HG03565 (cell line): ENCODE data around the gene SPDYE16.
A peak's percentile ranks its signal among the peaks of the same experiment; 100 is the strongest.
"Not testable (repeated sequence)": the region's sequence is repeated elsewhere in the genome, so short reads cannot be mapped to it uniquely, and the experiment has no call there.

Experiments used
- ATAC-seq: cut with Tn5 transposase; IDR thresholded peaks from one replicate; pipeline ENCODE4 v1.9.1; 2021; ENCODE audit warnings: mild to moderate bottlenecking, moderate library complexity; ENCODE audit not compliant: unreplicated experiment

The SPDYE16 gene

GRCh38 chr7:76505168-76506080 lies 37.7 kb downstream of the SPDYE16 start:
- ATAC-seq, result no peak

DNA sequence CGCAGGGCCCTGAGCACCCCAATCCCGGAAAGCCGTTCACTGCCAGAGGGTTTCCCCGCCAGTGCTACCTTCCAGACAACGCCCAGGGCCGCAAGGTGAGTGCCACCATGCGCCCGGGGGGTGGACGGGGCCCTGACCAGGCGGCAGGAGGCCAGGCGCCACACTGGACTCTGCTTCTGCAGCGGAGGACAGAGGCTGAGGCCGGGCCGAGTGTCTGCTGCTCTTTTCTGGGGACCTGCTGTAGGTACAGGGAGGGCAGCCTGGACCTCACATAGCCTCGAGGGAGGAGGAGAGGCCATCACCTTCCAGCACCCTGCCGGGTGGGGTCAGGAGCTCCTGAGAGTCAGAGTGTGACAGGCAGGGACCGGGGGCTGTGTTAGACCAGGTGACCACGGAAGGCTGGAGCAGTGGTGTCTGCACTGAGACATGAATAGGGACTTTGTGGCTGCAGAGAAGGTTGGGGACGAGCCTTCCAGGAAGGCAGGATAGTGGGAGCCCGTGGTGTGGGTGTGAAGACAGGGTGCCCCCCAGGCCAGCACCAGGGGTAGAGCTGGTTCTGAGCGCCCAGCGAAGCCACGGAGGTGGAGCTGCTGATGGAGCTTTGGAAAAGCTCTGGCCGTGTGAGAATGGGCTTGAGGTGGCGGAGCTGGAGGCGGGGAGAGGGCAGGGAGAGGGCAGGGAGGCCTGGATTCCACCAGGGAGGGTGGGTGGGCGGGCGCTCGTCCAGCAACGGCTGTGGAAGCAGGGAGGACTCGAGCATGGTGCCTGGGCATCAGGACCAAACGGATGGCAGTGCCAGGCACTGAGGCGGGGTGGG lies 38.5 kb downstream of the SPDYE16 start:
- not testable (repeated sequence) for ATAC-seq

DNA sequence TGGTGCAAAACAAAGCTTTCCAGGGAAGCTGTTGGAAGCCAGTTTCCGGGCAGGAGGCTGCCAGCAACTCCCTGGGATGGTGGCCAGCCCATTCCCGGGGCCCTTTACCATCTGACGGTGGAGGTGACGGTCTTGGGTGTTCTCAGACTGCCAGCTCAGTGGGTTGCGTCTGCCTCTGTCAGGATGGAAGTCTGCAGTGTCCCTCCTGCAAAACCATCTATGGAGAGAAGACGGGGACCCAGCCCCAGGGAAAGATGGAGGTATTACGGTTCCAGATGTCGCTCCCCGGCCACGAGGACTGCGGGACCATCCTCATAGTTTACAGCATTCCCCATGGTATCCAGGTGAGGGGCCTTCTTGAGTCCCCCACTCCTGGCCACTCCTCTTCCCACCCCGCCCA lies 39.9 kb downstream of the SPDYE16 start:
- not testable (repeated sequence) for ATAC-seq

DNA sequence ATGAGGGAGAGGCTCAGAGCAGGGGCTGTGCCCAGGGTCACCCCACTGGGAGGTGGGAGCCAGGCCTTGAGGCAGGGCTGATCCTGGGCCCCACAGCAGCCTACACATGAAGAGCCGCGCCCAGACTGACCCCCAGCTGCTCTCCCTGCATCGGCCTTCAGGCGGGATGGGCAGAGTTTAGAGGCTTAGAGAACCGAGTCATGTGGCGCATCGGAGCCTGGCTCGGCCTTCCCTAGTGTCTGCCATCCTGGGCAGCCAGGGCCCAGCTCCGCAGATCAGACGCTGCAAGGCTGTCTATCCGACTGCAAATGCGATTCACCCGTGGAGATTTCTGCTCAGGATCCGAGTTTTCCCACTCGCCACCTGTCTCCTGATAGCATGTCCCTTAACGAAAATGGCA lies 40.3 kb downstream of the SPDYE16 start:
- ATAC-seq, result not testable (repeated sequence)

DNA sequence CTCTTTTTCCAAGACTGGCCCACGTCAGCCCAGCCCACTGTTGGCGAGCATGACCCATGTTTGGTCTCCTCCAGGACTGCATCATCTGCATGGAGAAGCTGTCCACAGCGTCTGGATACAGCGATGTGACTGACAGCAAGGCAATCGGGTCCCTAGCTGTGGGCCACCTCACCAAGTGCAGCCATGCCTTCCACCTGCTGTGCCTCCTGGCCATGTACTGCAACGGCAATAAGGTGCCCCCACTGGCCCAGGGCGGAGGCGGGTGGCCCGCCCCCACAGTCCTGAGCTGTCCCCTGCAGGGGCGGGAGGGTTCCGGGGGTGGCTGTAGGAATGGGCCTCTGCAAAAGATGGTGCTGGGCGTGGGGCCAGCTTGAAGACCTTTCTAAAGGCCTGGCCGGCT lies 40.9 kb downstream of the SPDYE16 start:
- ATAC-seq, result not testable (repeated sequence)

DNA sequence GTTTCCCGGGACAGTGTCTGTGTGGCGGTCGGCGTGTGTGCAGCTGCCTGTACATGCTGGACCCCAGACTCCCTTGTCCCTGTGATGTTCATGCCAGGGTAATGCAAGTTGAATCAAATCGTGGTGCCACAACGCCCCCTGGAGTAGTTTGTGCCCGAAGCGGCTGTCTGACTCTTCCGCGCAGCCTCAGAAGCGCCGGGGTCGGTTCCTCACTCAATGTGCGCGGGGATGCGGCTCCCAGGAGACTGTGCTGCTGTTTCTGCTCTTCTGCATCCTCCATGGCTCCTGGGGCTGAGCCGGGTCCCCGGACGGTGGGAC lies 43.2 kb downstream of the SPDYE16 start:
- not testable (repeated sequence) for ATAC-seq

DNA sequence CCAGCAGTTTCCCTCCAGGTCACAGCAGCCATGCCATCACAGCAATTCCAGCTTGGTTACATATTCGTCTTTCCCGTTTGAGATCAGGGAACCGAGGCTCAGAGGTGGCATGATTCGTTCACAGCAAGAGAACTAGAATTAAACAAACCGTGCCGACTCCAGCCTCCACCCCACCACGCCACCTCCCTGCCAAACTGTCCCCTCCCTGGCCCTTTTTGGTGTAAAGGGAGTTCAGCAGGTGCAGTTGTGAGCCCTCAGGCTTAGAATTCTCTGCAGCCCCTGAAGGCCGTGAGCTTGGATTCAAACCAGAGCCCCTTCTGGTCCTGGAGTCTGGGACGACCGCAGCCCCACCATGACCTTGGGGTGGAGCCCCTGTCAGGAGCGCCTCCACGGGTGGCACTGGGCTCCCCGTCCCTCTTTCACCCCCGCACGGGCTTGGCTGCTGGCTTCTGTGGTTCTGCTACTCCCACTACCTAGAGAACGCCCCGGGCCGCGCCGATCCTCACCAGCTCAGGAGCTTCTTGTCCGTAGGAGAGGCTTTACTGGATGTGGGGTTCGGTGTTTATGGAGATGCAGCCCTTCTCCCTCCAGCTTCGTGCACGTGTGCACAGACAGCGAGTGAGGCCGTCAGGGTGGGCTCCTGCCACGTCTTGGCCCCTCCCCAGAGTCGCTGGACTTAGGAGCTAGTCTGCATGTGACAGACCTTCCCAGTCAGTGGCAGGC lies 43.7 kb downstream of the SPDYE16 start:
- ATAC-seq, result not testable (repeated sequence)

- not testable (repeated sequence) for ATAC-seq
Observed at GRCh38 chr7:76498583-76499200, 44.4 kb downstream of the SPDYE16 start.

- not testable (repeated sequence) for ATAC-seq
Observed at GRCh38 chr7:76497918-76498582, 45.0 kb downstream of the SPDYE16 start.

DNA sequence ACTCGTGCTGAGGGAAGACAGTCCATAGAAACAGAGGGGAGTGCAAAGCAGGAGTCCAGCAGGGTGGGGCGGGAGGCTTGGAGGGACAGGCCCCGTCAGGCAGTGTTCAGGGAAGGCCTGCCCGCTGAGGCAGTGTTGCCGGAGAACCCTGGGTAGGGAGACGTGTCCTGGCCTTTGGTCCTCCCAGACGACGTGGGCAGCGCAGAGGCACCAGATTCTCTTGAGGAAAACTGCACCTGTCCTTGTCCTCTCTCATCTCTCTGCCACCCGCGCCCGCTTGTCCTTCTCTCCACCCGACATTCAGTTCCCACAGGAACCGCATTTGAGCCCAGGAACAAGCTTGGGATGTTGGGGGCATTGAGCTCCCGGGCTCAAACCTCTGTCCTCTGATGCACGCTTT lies 47.4 kb downstream of the SPDYE16 start:
- ATAC-seq, result not testable (repeated sequence)

GRCh38 chr7:76492139-76492538 lies 51.0 kb downstream of the SPDYE16 start:
- ATAC-seq, result not testable (repeated sequence)

DNA sequence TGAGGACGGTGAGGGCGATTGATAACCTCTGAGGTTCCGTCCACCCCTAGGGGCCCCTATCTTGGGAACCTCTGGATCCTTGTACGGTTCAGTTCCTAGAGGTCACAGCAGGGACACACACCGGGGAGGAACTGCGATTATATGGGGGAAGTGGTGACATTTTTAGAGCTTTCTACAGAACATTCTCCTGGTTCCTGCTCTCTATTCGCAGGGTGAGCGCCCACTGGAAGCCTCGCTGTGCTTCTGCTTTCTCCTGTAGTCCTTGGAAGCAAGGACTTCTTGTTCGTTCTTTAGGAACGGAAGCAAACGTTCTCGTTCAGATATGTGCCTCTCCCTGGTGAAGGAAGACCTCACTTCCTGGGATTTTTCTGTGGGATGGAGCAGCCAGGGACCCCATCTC lies 55.1 kb downstream of the SPDYE16 start:
- ATAC-seq, result not testable (repeated sequence)

- peak; percentile 97 for ATAC-seq
Observed at GRCh38 chr7:76486618-76487017, 56.5 kb downstream of the SPDYE16 start.

DNA sequence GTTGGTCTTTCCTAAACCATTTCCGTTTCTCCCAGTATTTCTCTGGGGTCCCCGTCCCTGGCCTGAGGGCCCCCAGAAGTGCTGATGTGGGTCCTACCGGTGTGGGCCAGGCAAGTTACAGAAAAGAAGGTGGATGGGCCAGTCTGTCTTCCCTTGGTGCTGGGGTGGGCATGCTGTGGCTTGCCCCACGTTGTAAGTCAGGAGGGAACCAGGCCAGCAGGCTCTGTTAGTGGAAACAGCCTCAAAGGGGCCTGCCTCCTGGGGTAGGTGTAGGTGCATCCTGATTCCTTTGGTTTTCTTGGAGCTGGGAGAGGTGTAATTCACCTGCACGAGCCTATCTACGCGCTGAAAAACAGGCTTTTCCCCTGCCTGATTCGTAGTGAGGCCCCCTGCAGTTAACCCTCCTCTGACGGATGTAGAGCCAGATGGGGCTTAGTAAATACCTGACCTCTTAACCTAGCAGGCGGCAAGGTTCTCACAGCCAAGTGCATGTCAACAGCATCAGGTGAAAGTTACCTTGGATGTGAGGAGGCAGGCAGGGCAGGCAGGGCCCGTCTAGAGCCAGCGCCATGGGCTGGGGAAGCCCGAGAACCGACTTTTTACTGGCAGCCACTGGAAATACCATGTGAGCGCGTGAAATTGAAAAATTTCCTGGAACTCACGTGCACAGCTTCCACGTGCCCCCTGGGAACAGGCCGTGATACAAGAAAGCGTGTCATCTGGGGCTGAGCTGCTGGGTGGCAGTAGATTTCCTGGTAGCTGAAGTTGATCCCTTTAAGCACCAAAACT lies 57.1 kb downstream of the SPDYE16 start:
- ATAC-seq, result peak; percentile 1

DNA sequence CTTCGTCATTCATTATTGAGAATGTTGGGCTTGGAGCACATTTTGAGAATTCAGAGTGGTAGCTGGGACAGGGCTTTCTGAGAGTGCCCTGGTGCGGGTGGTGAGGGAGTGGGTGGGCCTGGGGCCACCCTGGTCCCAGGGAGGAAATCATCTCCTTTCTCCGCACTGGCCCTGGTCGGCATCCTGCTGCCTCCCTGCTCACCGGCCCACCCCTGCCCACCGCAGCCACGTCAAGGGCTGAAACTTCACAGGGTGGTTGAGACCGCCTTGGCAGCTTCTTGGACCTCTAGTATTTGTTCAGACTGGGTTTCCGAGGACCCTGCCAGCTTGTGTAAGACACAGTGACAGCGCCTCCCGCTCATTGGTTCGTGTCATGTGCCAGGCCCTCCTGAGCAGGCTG lies 58.6 kb downstream of the SPDYE16 start:
- not testable (repeated sequence) for ATAC-seq

DNA sequence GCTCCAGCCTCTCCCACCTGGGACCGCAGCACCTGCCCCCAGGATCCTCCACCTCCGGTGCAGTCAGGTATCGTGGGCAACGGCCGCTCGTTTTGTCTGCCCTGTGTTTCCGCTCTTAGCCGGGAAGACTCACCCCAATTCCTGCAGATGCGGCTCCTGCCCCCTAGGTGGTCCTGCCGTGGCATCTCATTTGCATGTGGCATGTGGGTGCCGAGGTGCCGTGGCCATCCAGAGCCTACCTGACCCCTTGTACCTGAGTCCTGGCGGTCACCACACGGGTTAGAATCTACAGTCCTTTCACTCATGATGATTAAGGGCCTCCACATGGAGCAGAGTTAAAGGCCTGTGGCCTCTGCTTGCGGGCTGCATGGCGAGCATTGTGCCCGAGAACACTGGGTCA lies 60.0 kb downstream of the SPDYE16 start:
- ATAC-seq, result not testable (repeated sequence)

DNA sequence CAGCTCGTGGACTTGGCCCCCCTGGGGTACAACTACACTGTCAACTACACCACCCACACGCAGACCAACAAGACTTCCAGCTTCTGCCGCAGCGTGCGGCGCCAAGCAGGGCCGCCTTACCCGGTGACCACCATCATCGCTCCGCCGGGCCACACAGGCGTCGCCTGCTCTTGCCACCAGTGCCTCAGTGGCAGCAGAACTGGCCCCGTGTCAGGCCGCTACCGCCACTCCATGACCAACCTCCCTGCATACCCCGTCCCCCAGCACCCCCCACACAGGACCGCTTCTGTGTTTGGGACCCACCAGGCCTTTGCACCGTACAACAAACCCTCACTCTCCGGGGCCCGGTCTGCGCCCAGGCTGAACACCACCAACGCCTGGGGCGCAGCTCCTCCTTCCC lies 60.4 kb downstream of the SPDYE16 start:
- not testable (repeated sequence) for ATAC-seq
